ENCODE measurements around the gene LIPC.

Gene LIPC

DNA sequence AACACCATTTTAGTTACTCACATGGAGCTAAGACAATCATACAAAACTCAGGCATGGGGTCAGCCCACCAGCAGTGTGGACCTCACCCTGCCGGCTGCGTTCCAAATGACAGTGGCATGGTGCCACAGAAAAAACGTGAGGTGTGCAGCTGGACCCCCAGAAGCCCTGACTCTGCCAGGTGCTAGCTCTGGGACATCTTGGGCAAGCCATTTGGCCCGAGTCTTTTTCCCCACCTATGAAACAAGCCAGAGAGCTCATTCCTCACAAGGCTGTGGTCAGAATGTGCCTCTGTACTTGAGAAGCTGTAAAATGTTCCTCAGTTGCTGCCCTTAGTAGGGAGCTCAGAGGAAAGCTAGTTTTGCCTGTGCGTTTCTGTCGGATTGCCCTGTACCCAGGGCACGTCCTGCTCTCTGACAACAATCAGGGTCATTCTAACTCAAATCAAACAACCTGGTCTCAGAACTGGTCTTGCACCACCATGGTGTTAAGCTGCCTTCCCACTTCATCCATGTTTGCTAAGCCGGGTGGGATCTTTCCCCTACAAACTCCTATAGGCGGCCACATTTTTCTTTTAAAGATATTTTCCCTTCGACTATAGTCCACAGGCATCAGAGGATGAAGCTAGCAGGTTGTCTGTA, 44.9 kb downstream of the LIPC start:
- DNase-seq = no peak

DNA sequence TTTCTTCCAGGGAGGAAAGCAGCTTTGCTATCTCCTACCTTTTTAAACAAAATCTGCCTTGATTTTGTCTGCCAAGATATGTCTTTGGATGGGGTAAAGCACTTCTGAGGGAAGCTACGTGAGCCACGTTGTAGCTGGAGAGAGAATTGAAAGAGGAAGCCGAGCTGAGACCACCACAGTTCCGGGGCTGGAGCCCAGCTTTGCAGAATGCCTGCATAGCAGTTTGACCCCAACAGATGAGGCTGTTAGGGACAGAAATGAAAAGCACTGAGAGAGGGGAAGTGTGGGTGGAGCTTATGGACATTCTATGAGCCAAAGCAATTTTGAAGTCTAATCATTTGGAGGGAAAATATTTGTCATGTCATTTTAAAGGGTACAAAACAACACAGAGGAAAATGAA, 45.4 kb downstream of the LIPC start:
- no peak for DNase-seq

DNA sequence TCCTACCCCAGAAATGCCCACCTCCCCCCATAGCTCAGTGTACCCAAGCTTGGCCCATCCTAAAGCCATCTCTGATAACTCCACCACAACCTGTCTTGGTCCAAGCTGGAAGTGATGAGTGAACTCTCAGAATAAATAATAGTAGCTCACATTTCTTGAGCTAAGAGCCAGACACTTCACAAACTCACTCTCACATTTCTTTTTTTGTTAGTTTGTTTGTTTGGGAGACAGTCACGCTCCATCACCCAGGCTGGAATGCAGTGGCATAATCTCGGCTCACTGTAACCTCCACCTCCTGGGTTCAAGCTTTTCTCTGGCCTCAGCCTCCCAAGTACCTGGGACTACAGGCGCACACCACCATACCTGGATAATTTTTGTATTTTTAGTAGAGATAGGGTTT, 46.2 kb downstream of the LIPC start:
- no peak for DNase-seq

DNA sequence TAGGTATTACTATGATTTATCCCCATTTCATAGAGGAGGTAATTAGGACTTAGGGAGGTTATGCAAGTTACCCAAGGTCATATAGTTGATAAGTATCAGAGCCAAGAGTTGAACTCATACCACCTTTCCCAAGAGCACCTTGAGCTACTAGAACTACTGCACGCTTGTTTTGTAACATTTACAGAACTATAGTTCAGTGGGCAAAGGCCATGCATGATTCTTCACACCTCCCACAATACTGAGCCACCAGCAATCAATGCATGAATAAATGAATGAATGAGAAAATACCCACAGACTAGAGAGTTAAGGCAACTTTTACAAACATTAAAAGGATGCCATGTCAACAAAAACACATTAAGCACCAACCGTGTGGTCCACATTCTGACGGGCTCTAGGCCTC, 46.8 kb downstream of the LIPC start:
- no peak for DNase-seq

DNA sequence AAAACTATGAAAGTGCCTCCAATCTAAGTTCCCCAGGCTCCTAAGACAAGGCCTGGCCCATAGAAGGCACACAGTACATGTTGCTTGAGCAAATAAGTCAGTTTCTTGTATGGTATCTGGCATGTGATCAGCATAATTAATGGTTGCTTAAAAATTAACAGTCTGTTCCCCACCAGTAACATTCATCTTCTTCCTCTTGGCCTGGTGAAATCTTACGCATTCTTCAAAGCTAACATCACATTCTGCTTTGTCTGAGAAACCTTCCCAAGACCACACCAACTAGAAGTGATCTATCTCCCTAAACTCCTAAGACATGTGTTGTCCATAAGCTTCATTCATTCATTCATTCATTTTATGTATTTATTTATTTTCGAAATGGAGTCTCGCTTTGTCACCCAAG, 48.1 kb downstream of the LIPC start:
- no peak for DNase-seq

DNA sequence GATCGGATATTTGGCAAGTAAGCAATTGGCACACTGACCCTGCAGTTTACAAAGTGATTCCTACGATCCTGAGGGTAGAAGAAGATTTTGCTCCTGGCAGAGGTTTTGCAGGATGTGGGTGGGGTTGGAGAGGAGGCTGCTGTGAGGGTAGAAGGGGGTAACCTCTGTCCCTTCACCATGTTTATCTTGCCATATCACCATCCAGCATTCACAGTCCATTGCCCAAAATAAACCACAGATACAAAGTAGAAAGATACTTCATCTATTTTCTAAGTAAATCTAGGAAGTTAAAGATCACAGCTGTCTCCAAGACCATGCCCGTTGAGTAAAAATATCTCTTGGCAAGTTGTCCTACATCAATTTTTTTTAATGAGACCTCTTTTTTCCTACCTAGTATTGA, 51.6 kb downstream of the LIPC start:
- DNase-seq = no peak

DNA sequence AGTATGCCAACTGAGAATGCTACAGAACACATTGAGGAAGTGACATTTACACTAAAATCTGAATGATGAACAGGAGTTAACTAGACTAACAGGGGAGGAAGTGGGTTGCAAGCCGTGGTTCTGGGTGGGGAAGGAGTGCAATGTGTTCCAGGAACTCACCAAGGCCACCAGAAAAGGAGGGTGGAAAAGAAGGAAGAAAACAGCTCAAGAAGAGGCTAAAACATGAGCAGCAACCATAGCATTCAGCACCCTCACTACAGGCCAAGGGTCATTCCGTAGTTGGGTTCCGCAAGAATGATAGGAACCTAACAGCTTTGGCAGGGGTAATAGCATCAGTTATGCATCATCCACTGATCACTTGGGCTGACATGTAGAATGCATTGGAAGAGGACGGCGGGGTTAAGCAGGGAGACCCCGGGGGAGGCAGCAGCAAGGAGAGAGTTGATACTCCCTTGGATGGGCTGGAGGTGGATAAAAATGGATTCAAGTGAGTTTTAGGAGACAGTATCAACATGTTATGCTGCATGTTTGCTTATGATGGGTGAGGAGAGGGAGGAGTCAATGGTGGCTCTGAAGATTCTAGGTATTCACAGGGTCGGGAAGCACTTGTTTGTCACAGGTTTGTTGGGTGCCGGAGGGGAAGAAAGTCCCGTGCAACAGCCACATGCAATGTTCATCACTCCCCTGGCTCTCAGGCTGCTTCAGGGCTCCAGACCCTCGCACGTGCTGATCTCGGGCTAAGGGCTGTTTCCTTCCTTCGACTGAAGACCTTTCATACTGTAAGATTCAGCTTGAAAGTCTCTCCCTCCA, 53.2 kb downstream of the LIPC start:
- DNase-seq = no peak

DNA sequence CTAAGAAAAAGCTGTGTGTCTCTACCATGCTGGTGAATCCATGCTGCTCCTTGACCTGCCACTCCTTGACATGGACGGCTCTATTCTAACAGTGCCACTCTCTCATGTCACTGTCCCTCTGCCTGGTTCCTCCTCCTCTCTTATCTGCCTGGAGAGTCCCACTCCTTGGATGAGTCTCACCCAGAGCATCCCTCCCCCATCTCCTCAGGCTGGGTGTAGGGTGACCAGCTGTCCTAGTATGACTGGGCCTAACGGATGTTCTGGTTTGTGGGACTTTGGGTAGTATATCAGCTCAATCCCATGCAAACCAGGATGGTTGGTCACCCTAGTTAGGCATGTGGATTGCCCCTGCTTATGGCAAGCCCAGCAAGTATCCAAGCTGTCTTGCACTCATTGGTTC, 54.3 kb downstream of the LIPC start:
- no peak for DNase-seq

DNA sequence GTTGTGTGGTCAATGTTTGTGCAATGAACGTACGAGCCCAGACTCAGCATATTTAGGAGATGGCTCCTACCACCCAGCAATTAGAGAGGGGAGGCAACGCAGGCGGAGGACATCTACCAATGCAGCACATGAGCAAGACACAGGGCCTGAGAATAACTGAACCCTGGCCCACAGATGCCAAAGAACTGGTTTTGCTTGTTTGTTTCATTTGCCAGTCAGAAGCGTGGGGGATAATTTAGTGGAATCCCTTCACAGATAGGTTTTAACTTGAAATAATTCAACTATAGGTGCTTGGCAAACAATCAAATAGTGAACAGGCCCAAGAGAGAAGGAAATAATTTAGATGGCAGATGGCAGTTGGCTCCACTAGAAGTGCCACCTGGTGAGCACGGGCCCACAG, 54.8 kb downstream of the LIPC start:
- DNase-seq = no peak

DNA sequence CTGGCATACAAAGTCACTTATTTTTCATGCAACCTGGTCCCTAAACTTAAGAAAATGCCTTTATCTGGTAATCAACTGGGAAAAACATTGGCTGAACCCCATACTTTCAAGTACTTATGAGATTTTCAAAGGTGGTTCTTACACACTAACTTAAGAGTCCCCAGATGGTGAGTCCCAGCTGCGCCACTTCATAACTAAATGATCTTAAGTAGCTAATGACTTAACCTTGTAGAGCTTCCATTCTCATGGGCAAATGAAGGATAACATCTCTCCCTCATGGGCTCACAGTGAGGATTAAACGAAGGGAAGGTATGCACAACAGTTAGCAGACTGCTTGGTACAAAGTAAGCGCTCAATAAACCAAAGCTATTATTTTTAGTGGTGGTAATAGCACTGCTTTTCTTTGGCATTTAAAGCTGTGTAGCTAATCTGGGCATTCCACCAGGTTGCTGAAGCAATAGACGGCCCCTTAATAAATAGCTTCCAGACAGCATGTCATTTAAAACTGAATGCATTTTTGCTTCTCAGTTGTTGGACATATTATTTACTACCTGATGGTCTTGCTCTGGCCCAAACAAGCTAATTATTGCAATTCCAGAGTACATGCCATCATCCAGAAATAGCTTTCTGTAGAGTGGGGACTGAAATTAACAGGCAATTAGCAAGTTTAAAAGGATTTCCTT, 55.4 kb downstream of the LIPC start:
- DNase-seq = no peak

DNA sequence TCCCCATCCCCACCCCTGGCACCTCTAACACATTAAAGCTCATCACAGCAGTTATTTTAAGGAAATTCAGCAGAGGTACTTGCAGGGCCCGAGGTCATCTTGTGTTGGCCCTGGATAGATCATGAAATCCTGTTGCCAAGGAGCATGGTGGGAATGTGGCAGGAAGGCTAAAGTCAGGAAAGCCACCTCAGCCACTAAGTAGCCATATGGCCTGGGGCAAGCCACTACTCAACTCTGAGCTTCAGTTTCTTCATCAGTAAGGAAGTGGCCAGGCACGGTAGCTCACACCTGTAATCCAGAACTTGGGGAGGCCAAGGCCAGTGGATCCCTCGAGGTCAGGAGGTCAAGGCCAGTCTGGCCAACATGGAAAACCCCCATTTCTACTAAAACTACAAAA, 55.9 kb downstream of the LIPC start:
- no peak for DNase-seq

DNA sequence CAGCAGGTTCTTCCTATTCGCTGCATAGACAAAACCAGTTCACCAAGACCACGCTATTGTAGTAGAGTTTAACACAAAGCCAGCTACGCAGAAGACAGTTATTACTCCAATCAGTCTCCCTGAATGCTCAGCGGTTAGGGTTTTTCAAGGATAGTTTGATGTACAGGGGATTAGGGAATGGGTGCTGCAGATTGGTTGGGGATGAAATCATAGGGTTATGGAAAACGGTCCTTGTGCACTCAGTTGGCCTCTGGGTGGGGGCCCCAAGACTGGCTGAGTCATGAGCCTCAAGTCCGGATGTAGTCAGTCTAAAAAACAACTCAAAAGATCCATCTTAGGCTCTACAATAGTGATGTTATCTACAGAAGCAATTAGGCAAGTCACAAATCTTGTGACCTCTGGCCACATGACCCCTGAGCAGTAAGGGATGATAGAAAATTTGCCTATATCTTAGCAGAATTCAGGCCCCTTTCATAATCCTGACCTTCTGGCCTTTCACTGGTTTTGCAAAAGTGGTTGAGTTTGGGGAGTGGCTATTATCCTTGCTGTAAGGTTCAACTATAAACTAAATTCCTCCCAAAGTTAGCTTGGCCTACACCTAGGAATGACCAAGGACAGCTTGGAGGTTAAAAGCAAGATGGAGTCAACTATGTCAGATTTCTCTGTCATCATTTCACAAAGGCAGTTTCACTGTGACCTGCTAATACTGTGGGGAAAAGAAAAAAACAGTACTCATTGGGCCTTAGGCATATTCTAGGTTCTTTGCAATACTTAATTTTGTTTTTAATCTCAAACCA, 57.7 kb downstream of the LIPC start:
- DNase-seq = no peak

DNA sequence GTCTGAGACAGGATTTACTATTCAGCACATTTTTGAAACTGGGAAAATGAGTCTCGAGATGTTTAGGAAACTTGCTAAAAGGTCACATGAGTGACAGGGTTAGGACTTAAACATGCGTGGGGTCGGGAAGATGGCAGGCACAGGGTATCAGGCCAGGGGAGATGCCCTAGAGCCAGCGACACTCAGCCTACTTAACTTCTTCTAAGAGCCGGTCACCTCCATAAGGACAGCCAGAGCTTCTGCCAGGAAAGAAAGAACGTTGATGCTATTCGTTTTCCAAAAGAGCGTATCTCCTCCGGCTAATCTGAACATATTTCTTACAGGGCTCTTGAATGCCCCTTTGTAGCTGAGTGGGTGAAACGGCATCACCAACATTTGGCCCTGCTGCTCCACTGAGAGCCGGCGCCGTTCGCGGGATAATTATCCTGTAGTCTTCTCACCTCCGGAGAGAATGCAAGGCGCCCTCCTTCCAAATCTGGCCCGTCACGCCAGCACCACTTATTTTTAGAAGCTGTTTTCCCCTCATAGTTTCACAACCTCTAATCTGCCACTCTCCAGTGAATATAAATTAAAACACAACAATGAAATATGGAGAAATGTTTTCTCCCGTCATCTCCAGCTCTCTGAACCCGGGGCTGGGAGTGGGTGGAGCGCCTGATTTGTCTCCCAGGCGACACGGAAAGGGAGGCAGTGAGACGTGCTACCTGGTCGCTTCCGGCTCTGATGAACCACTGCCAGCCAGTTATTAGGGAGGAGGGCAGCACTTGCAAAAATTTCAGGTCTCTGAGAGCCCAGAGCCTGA, 58.5 kb downstream of the LIPC start:
- DNase-seq = no peak

DNA sequence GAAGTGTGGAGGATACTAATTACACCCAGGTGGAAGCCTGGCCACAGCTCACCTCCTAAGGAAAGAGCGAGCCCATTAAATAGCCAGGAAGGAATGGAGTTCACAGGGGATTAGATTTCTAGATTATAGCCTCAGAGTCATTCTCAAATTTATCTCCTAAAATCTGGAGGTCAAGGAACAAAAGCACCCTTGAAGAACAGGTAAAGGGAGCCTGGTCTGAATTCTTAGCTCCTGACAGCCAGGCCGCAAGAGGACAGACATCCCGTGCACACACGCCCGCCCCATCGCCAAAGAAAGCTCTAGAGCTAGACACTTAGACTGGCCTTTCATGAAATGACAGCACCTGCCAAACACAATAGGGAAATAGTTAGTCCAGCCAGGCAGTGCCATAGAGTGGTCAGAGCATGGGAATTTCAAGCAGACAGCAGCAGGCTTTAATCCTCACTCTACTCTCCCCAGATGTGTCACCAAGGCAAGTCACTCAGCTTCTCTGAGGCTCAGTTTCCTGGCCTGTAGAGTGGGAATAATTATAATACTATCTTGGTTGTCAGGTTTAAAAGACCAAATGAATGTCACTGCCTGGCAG, 59.2 kb downstream of the LIPC start:
- DNase-seq = no peak

DNA sequence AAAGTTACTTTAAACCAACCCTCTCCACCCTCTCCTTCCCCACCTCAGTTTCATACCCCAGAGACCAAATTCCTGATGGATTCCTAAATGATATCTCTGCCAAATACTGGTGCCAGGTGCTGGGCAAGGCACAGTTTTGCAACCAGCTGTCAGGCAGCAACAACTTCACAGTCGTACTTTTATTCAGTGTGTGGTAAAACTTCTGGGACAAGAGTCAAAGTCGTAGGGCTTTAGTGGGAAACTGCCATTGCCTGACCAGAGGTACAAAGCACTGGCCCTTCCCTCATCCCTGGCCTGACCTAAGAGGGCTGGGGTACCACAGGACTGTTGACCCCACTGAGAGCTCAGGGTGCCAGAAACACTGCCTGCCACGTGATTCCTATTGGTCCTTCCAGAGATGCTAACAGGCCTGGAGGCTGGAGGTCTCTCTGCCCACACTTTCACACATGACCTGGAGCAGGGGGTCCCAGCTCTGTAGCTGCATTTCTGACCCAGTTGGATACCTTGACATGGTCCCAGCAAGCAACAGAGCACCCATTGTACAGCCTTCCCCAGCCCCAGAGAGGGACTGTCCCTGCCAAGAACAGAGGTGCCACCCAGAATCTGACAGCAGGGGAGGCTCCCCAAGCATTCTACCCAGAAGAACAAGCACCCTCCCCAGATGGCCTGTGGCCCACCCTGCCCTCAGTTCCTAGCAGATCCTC, 59.9 kb downstream of the LIPC start:
- DNase-seq = no peak

DNA sequence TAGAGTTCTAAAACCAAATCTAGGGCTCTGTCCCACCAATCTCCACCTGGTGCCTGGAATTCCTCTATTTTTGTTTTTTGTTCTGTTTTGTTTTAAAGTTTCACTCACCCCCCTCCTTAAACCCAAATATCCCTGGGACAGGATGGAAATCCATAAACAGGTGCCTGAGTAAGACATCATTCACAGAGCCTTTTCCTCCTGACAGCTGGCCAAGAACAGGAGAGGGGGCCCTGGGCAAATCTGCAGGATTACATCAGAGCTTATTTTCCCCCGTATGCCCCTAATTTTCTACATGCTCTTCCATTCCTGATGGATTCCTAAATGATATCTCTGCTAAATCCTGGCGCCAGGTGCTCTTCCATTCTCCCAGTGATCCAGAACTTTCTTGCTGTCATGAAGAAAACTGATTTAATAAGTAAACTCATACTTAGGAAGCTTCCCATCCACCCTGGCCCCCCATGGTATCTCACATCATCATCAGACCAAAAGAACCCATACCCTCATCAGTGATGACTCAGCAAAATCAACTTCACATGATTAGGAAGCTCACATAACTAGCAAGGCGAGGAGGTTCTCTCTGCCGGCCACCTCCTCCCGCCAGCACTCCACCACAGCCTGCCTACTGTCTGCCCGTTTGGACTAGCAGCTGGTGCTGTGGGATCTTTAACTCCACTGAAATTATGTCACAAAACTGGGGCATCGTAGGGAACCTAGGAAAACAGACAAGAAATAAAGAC, 61.0 kb downstream of the LIPC start:
- DNase-seq = no peak

DNA sequence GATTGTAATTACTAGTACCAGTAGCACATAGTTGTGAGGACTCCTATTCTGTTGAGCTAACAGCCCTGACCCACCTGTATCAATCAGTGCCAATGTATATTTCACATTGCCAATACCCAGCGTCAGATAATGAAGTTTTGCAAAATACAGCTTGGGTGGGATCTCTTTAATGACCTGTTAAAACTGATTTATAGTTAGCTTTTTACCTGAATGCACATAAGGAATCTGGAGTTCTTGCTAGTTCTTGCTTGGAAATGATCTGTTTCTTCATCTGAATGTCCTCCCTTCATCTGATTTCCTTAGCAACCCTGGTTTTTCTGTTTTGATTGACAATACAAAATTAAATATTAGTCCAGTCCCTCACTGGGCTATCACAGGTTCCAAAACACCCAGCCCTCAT, 62.8 kb downstream of the LIPC start:
- no peak for DNase-seq

DNA sequence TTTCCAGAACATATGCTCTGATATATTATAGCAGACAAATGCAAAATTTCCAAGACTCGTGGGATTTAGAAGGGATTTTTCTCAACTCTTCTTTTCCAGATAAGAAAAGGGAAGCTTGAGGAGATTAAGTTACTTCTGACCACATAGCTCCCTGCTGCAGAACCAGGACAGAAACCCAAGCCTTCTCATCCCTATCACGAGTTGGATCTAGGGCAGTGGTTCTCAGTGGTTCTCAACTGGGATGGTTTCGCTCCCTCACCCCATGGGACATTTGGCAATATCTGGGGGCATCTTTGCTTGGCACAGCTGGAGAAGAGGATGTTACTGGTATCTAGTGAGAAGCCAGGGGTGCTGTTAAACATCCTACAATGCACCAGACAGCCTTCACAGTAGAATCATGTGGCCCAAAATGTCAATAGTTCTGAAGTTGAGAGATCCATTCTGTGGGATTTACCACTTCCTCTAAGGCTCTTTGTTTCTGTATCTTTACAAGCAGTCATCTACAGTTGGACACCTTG, 64.2 kb downstream of the LIPC start:
- DNase-seq = no peak

DNA sequence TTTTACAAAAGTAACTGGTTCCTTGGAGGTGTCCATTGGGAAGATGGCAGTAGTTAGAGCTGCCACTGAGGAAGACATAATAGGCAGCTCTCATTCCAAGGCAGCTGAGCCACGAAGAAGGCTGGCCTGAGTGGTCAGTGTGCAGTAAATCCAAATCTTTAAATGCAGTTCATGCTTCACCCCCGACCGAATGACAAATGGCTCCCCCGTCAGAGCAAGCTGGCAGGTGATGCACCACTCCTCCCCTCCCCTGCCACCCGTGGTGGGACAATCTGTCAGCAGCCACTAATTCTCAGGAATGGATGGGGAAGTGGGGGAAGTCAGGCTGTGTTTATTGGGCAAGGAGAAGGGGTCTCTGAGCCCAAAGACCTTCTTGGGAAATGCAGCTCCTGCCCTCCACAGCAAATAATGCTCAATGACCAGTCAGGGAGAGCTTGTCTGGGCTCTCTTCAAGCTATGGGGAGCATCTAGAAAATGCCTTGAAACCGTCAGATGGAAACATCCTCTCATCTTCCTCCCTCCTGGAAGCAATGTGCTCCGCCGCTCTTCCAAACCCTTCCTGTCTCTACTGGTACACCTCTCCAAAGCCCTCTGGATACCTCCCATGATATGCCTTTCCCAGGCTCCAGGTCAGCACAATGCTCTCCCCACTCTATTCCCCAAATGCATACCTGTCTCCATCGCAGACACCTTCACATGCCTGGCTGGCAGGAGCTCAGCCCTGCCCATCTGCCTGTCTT, 65.4 kb downstream of the LIPC start:
- no peak for DNase-seq

Data from fibroblast of skin of back (primary cell).